GM03348 (cell line): ENCODE results near the gene STARD10.

Experiments used
- DNase-seq: peaks from one replicate; pipeline ENCODE4 v3.0.0; 2012; ENCODE audit warnings: low spot score

The STARD10 gene

GRCh38 chr11:72724851-72725723 is 68.8 kb downstream of the STARD10 start:
- peak; percentile 85 for DNase-seq

GRCh38 chr11:72724021-72724551 is 69.8 kb downstream of the STARD10 start:
- DNase-seq = no peak

DNA sequence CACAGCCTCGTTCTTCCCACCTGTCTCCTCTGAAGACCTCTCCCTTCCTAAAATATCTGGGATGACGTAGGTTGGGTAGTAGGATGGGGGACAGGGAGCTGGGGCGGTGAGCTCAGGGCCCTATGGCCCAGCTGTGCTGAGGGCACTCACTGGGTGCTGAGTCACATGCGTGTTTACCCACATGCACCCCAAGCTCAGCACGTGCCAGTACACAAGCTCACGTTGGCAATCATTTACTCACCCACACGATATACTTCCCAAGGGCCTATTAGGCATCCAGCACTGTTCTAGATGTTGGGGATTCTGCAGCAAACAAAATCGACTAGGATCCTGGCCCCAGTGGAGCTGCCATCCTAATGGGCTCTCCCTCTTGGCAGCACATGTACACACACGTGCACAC is 70.3 kb downstream of the STARD10 start:
- DNase-seq = no peak

DNA sequence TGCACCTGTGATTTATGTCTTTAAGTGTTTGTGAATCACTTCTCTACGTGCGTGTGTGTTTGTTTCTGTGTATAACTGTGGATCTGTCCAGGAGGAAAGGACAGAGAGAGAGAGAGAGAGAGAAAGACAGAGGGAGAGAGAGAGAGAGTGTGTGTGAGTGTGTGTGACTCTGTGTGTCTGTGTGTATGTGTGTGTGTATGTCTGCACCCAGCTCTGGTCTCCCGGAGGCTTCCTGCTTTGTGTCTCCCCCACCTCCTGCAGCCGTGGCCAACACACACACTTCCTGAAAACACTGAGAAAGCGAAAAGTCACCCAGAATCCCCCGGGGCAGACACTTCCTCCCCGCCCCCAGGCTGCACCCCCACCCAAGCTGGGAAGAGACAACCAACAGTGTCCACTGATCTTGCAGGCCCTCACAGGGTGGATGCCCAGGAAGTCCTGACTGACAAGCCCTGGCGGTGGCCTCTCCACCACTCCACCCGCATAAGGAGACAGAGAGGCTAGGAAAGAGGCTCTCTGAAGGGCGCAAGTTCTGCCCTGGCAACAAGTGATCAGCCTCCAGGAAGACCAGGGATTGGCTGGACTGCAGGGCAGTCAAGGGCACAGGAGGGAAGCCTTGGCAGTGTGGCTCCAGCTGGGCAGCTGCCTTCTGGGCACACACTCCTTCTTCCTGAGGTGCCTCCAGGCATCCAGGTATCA is 71.6 kb downstream of the STARD10 start:
- peak; percentile 97 for DNase-seq

- DNase-seq = peak; percentile 54
Measured at GRCh38 chr11:72721689-72722049, 72.2 kb downstream of the STARD10 start.

DNA sequence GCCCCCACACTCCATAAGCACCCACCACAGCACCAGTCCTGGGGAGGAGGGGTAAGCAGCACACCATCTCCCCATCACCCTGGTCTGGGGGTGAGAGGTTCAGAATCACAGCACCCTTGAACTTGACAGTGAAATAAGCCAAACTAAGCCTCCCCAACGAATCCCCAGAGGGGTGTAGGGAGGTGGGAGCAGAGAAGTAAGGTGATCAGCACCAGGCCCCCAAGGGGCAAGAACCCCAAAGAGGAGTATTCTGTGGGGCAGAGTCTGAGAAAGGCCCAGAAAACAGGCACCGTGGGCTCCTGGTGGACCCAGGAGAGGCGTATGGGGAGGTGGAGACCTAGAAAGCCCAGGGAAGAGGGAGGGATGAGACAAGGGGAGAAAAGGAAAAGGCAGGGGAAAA is 72.6 kb downstream of the STARD10 start:
- no peak for DNase-seq

DNA sequence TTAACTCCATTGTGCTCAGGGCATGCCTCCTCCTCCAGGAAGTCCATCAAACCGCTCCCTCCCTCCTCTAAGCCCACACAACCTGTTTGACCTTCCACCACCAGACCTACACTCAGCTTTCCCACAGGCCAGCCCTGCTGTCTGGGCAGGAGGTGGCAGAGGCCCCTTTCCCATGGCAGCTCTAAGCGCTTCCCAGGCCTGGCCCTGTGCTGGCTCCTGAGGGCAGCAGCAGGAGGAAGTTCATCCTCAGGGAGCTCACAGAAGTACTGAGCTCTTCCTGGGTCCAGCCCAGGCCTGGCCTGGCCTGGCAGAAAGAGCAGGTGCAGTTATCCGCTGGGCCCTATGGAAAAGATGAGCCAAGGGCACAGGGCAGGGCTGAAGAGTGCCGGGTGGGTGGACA is 73.1 kb downstream of the STARD10 start:
- no peak for DNase-seq

DNA sequence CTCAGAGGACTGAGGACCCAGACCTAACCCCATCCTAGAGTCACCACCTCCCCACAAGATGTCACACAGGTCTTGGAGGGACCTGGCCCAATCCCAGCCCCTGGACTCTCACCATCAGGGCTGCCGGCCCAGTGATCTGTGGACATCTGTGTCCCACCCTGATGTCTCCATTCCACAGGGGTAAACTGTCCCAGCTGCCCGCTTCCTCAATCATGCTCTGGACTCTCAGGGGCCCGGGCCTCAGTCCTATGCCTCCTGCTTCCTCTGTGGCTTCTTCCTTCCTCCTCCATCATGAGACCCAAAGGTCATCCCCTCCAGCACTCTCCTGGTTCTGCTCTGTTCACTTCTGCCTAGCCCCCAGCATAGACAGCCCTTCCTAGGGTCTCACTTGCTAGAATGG is 73.8 kb downstream of the STARD10 start:
- no peak for DNase-seq

DNA sequence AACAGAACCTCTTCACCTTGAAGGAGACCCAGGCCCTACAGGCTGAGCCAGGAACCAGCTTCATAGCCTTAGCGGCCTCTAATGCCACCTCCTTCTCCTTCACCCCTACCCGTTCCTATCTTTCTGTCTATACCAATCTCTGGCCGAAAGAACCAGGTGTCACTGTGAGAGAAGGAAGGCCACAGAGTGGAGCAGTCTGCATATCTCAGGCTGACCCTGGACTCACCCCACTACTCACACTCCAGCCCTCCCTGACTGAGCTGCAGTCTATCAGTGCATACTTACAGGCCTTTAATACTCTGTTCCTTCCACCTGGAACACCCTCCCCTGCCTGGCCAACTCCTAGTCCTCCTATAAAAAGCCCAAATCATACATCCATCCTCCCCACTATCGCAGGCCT is 74.3 kb downstream of the STARD10 start:
- DNase-seq = no peak

DNA sequence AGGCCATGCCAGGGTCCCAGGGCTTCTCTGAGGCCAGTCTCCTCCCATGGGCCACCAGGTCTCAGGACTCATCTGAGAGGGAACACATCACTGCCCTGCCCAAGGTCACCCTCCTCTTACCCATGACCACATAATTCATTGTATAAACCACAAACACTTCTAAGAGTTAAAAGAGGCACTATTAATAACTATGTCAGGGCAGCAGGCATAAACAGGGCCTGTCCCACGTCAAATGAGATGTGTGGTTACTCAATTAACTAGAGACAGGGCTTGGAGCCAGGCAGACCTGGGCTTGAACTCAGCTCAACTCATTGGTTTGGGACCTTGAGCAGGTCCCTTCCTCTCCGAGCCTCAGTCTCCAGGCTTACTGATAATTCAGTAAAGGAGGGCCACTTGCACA is 74.7 kb downstream of the STARD10 start:
- DNase-seq = no peak

GRCh38 chr11:72718101-72718501 is 75.7 kb downstream of the STARD10 start:
- DNase-seq = no peak

DNA sequence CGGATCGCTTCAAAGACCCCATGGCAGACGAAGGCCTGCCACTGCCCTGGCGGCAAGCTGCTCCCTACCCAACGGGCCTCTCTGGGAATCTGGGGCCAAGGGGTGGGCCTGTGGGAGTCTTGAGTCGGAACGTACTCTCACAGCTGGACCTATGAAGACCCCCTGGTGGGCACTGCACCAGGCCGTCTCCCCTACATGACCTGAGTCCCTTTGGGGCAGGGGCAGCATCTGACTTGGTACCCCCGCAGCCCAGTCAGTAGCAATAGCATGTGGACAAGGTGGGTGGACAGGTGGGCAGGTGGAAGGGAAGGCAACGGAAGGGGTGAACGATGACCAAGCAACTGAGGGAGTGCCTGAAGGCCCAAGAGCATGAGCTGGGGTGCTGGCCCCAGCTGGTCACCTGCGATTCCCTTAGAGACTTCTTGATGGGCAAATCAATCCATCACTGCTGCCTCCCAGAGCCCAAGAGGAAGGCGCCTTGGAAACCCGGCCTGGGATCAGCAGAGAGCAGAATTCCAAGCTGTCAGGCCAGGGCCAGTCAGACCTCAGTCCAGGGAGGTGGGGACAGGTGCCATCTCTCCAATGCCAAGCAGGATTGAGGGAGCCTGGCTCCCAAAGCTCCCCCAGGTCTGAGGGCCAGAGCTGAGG is 76.9 kb downstream of the STARD10 start:
- no peak for DNase-seq

GRCh38 chr11:72716290-72716689 is 77.6 kb downstream of the STARD10 start:
- no peak for DNase-seq

- no peak for DNase-seq
Measured at GRCh38 chr11:72712841-72713240, 81.0 kb downstream of the STARD10 start.

DNA sequence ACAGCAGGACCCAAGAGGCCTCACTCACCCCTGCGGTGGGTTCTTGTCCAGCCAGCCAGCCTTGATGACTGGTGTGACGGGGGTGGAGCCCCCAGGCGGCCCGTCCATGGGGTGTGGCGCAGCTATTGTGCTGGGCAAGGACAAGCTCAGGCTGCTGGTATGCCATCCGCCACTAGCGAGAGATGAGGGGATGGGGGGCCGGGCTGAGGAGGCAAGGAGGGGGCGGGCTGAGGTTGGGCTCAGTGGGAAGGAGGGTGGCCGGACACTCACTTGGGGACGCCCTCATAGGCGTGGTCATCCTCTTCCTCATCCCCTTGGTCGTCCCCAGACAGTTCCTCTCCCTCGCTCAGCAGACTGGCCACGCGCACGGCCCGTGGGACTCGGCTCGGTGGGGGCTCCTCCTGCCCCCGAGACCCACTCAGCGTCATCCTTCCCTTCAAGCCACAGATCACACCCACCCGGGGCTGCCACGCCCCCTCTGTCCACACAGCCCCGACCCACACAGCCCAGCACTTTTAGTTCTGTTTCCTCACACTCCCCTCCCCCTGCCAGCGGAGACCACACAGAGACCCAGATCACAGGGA is 81.6 kb downstream of the STARD10 start:
- no peak for DNase-seq

DNA sequence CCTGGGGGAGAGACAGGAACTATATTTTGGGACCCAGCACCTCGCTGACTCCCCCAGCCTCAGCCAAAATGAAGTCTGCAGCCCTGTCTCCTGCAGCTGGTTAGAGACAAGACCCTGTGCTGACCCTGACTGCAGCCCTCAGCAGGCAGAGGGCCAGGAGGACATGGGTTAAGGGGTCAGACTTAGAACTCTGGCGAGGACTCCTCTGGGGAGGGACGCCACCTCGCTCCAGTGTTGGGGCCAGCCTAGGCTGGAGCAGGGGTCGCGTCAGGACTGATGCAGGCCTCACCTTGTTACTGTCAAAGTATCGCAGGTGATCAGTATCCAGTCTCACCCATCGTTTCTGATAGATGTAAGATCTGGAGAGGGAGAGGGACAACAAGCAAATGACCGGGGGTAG is 82.7 kb downstream of the STARD10 start:
- no peak for DNase-seq

GRCh38 chr11:72710278-72710677 is 83.6 kb downstream of the STARD10 start:
- DNase-seq = no peak

- DNase-seq = no peak
Measured at GRCh38 chr11:72709478-72710238, 84.2 kb downstream of the STARD10 start.

GRCh38 chr11:72707032-72707431 is 86.8 kb downstream of the STARD10 start:
- no peak for DNase-seq

DNA sequence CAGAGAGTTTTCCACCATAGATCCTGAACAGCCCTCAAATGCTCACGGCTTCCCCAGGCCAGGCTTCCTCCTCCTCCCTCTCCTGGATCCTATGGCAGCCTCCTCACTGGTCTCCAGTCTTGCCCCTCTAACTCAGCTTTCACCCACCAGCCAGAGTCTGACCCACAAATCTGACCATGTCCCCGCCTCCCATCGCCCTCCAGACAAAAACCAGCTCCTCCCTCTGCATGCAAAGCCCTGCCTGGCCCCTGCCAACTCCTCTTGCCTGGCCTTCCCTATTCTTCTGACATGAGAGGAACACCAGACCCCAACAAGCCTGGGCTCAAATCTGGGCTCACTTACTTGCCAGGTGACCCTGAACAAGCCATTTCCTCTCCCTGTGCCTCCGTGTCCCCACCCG is 87.3 kb downstream of the STARD10 start:
- DNase-seq = no peak

- no peak for DNase-seq
Measured at GRCh38 chr11:72705442-72706365, 88.1 kb downstream of the STARD10 start.
